ENCODE measurements around the gene BCR.
"Not testable (repeated sequence)": the region's sequence is repeated elsewhere in the genome, so short reads cannot be mapped to it uniquely, and the experiment has no call there.

Gene BCR

DNA sequence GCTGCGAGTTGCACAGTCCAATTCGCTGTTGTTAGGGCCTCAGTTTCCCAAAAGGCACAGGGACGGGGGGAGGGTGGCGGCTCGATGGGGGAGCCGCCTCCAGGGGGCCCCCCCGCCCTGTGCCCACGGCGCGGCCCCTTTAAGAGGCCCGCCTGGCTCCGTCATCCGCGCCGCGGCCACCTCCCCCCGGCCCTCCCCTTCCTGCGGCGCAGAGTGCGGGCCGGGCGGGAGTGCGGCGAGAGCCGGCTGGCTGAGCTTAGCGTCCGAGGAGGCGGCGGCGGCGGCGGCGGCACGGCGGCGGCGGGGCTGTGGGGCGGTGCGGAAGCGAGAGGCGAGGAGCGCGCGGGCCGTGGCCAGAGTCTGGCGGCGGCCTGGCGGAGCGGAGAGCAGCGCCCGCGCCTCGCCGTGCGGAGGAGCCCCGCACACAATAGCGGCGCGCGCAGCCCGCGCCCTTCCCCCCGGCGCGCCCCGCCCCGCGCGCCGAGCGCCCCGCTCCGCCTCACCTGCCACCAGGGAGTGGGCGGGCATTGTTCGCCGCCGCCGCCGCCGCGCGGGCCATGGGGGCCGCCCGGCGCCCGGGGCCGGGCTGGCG is at the start of gene BCR:
TSS of gene BCR (plus strand) at position 209 of the 592 bp plus-strand sequence. CDS start 452 bp downstream, outside the sequence.
- DNase-seq (ENCODE audit: low read depth): no peak

- no peak for DNase-seq (ENCODE audit: low read depth)
Measured at GRCh38 chr22:23130697-23131096, 49.6 kb upstream of the BCR start.

- no peak for DNase-seq (ENCODE audit: low read depth)
Measured at GRCh38 chr22:23131931-23132330, 48.4 kb upstream of the BCR start.

DNA sequence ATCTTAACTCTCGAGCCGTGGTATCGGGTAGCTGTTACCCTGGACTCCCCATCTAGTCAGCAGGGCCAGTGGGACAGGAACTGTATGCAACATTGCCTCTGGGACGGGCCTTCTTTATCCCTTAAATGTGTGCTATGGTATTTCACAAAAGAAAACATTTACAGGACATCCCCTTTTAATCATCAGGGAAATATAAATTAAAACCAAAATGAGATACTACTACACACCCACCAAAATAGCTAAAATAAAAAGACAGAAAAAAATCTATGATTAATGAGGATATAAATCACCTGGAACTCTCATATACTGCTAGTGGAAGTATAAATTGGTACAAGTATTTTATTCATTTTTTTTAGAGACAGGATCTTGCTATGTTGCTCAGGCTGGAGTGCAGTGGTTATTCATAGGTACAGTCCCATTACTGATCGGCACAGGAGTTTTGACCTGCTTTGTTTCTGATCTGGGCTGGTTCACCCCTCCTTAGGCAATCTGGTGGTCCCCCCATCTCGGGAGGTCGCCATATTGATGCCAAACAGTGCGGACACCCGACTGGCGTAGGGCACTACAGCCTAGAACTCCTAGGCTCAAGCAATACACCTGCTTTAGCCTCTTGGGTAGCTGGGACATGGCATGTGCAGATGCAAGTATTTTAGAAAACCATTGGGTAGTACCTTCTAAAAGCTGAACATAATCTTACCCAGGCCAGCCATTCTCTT is 47.8 kb upstream of the BCR start:
- no peak for DNase-seq (ENCODE audit: low read depth)

DNA sequence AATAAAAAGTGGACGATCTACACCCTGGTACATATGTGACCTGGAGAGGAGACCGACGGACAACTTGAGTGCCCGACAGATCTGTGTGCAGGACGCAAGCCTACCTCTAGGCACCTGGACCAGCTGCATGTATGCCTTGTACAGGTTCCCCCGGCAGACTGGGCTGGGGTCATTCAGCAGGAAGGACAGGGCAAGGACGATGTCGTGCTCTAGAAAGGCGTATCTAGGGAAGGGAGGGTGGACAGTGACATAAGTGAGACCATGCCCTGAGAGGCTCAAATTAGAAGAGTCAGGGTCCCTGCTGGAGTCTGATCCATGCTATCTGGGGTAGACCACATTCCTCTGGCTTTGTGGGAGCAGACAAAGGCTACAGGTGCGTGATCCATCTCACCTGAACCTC is 46.4 kb upstream of the BCR start:
- DNase-seq (ENCODE audit: low read depth): no peak

DNA sequence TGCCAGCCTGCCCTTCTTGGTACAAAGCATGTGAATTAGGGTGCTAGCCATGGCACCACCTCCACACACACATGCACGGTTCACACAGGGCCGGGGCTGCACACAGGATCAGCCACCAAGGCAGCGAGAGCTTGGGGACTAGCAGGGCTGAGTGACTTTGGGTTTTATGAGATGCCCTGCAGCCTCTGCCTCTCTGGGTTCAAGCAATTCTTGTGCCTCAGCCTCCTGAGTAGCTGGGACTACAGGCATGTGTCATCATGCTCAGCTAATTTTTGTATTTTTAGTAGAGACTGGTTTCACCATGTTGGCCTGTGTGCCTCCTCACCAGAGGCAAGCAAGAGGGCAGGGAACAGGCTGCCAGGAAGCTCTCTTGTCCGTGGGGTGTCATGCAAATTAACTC is 43.3 kb upstream of the BCR start:
- DNase-seq (ENCODE audit: low read depth): not testable (repeated sequence)

DNA sequence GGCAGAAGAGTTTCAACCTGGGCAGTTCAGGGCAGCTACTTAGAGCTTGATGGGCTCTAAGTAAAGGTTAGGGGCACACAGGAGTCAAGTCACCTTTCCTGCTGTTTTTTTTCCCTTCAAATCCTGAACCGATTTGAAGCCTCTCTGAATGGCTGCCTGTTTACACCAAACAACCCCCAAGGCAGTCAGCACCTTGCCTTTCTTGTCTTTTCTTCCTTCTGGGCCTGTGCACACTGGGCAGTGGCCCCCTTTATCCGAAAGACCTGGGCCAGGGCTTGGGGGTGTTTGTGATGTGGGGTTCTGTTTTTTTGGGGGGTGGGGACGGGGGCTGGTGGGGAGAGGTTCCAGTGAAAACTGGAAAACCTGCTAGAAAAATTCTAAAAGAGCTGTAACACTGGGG is 42.8 kb upstream of the BCR start:
- no peak for DNase-seq (ENCODE audit: low read depth)

GRCh38 chr22:23137905-23138561 is 42.3 kb upstream of the BCR start:
- DNase-seq (ENCODE audit: low read depth): no peak

DNA sequence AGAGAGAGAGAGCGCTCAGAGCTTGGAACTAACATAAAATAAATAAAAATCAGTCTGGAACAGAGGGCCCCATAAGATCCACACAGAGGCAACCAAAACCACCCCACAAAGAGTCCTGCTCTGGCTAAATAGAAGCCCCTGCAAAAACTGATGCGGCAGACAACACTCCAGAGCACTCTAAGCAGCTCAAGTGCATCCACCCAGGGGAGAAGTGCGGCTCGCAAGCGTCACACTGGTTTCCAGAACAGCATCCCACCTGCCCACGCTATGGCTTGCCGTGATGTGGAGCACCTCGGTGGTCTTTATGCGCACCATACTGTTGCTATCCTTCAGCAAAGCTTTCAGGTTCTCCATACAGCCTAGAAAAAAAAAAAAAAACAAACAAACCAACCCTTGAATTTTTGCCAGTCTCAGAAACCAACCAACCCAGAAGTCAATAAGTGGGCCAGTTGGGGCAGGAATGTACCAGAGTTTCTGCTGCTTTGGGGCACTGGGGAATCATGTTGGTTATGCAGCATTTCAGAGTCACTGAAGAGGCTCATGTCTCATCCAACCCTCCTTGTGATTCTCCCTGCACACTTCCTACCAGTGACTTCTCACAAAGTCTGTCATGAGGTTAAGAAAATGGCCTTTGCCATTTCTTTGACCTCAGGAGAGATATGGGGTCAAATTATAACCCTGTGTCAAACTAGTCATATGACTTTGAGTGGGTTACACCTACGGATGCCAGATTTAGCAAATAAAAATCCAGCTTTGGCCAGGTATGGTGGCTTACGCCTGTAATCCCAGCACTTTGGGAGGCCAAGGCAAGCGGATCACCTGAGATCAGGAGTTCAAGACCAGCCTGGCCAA is 41.5 kb upstream of the BCR start:
- no peak for DNase-seq (ENCODE audit: low read depth)

GRCh38 chr22:23140385-23140784 is 39.9 kb upstream of the BCR start:
- DNase-seq (ENCODE audit: low read depth): no peak

- no peak for DNase-seq (ENCODE audit: low read depth)
Measured at GRCh38 chr22:23142546-23143105, 37.7 kb upstream of the BCR start.

GRCh38 chr22:23143119-23143518 is 37.2 kb upstream of the BCR start:
- DNase-seq (ENCODE audit: low read depth): no peak

- DNase-seq (ENCODE audit: low read depth): no peak
Measured at GRCh38 chr22:23144432-23144831, 35.9 kb upstream of the BCR start.

GRCh38 chr22:23144932-23145877 is 35.1 kb upstream of the BCR start, which contains the start of gene RAB36:
TSS of gene RAB36 (plus strand) at chr22:23145477. CDS start at chr22:23146617, 1,140 bp downstream.
- DNase-seq (ENCODE audit: low read depth): peak; percentile 94

- no peak for DNase-seq (ENCODE audit: low read depth)
Measured at GRCh38 chr22:23145878-23146470, 34.3 kb upstream of the BCR start.

DNA sequence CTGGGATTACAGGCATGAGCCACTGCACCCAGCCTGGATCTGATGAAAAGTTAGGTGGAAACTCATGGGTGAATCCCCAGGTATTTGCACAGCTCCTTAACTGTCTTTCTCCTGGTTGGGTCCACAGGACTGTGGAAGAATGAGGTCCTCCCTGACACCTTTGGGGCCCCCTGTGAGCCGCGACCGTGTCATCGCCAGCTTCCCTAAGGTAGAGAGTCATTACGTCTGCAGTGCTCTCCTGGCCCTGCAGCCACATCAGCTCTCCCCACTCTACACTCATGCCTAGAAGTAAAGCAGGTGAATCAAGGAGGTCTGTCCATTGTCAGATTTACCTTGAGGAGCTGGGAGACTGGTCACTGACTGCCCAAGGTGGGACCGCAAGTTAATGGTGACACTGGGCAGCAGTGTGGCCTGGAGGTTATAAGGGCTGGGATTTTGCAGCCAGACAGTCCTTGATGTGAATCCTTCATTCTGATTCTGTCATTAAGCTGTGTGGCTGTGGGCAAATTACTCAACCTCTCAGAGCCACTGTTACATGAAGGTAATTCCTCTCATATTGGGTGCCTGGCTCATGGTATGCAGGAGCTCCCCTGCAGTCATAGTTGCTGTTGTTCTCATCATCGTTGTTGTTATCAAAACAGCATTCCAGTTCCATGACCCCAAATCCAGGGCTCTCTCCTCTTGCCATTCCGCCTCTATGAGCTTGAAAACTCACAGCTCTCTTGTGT is 33.7 kb upstream of the BCR start:
- no peak for DNase-seq (ENCODE audit: low read depth)

GRCh38 chr22:23147617-23148387 is 32.5 kb upstream of the BCR start:
- DNase-seq (ENCODE audit: low read depth): no peak

DNA sequence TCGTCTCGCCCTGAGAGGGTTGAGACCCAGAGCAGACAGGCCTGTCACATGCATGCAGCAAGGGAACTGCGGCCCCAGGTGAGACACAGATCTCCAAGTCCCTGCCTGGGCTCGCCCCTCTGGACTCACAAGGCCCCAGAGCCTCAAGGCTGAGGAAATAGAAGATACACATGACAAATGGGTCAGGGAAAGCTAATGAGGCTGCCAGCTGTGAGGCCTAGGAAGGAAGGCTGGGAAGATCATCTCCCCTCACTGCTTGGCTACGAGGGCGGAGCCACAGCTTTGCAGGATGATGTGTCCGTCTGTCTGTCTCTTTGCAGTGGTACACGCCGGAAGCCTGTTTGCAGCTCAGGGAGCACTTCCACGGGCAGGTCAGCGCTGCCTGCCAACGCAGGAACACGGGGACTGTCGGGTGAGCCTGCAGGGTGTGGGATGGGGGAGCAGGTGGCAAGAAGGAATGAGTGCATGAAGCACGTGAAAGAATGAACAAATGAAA is 30.5 kb upstream of the BCR start:
- no peak for DNase-seq (ENCODE audit: low read depth)

DNA sequence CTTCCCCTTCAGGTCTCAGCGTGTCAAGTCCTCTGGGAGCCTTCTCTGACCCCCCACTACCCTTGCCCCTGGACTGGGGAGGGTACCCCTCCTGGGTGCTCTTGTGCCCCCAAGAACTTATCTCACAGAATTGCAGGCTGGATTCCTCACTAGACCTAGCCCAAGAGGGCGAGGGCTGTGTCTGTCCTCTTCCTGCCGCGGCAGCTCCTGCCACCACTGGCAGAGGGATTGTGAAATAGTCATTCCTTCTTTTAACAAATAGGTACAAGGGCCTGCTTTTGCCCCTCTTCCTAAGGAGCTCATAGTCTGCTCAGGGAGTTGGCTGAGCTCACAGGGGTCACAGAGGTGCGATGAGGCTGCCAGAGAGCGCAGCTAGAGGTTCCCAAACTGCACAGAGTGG is 29.5 kb upstream of the BCR start:
- no peak for DNase-seq (ENCODE audit: low read depth)
